SK-N-SH treated with all-trans-retinoic acid at 6 μM for 48 hours (cell line): ENCODE data around the gene DDX27.

Source experiments
- ESRRG ChIP-seq: fragments of 250-450 bp; sonication (Bioruptor Pico); IDR thresholded peaks from 2 replicates; pipeline ENCODE4 v1.6.1; 2021; ENCODE audit warnings: mild to moderate bottlenecking
- GLIS3 ChIP-seq: fragments of 250-450 bp; sonication (Bioruptor Pico); IDR thresholded peaks from 2 replicates; pipeline ENCODE4 v1.5.0; 2020; ENCODE audit warnings: mild to moderate bottlenecking, moderate library complexity

GRCh38 chr20:49272654-49273053, 53.4 kb downstream of the DDX27 start:
- no peak for TF ChIP-seq GLIS3 (CRISPR knock-in tag)
- no peak for TF ChIP-seq ESRRG (CRISPR knock-in tag)
